ENCODE measurements around the gene MUC16. TPM values are rescaled to one million over a fixed set of nuclear protein-coding genes. Genes with fewer than 3 reads are reported as not detected.

The MUC16 gene
- total RNA-seq, 2 donors from 2014 or later, result 0.02 TPM; not detected in 1

GRCh38 chr19:9041023-9041422, 30.8 kb upstream of the MUC16 start:
- no peak for TF ChIP-seq CTCF (IDR thresholded peaks at IDR 0.05)

GRCh38 chr19:9040131-9040530, 29.9 kb upstream of the MUC16 start:
- no peak overlapping the region for H3K9ac ChIP-seq (ENCODE audit: low read depth in 2 of 2, low read length in 2 of 2)
- DNase-seq, result no peak
- no peaks in the 10 kb centered on the region for H3K9me3 ChIP-seq
- intact Hi-C loops (cut with DNase I), result no loop called here
- no peaks in the 10 kb centered on the region for H3K27me3 ChIP-seq
- H3K4me1 ChIP-seq, result no peaks in the 10 kb centered on the region
- no peak overlapping the region for H3K27ac ChIP-seq
- H3K4me3 ChIP-seq, result no peak overlapping the region
- no peak for TF ChIP-seq CTCF (IDR thresholded peaks at IDR 0.05)
- no peaks in the 10 kb centered on the region for H3K36me3 ChIP-seq

More at GRCh38 chr19:9041023-9041422, 30.8 kb upstream of the MUC16 start:
- Histone ChIP-seq H3K27me3 (no peaks in the 10 kb centered on the region), H3K4me1 (no peaks in the 10 kb centered on the region), H3K36me3 (no peaks in the 10 kb centered on the region), H3K9ac (ENCODE audit: low read depth in 2 of 2, low read length in 2 of 2) (no peak overlapping the region), H3K27ac (no peak overlapping the region), H3K4me3 (no peak overlapping the region), H3K9me3 (no peaks in the 10 kb centered on the region)
- no peak for DNase-seq
- intact Hi-C loops (cut with DNase I), result no loop called here

- intact Hi-C loops (cut with DNase I), result no loop called here
- Histone ChIP-seq H3K4me1 (no peaks in the 10 kb centered on the region), H3K9me3 (no peaks in the 10 kb centered on the region), H3K36me3 (no peaks in the 10 kb centered on the region), H3K27ac (no peak overlapping the region), H3K27me3 (no peaks in the 10 kb centered on the region), H3K9ac (ENCODE audit: low read depth in 2 of 2, low read length in 2 of 2) (no peak overlapping the region), H3K4me3 (no peak overlapping the region)
- no peak for TF ChIP-seq CTCF (IDR thresholded peaks at IDR 0.05)
- DNase-seq, result no peak
Observed at GRCh38 chr19:9039728-9040127, 29.5 kb upstream of the MUC16 start.

- H3K4me1 ChIP-seq, result no peaks in the 10 kb centered on the region
- H3K9me3 ChIP-seq, result no peaks in the 10 kb centered on the region
- TF ChIP-seq CTCF (IDR thresholded peaks at IDR 0.05), result no peak
- no peak for DNase-seq
- H3K36me3 ChIP-seq, result no peaks in the 10 kb centered on the region
- H3K27me3 ChIP-seq, result no peaks in the 10 kb centered on the region
- intact Hi-C loops (cut with DNase I), result no loop called here
- H3K27ac ChIP-seq, result no peak overlapping the region
- no peak overlapping the region for H3K4me3 ChIP-seq
- no peak overlapping the region for H3K9ac ChIP-seq (ENCODE audit: low read depth in 2 of 2, low read length in 2 of 2)
Observed at GRCh38 chr19:9037400-9038062, 27.3 kb upstream of the MUC16 start.

- no peak overlapping the region for H3K9ac ChIP-seq (ENCODE audit: low read depth in 2 of 2, low read length in 2 of 2)
- no peaks in the 10 kb centered on the region for H3K4me1 ChIP-seq
- H3K36me3 ChIP-seq, result no peaks in the 10 kb centered on the region
- intact Hi-C loops (cut with DNase I), result no loop called here
- H3K27me3 ChIP-seq, result no peaks in the 10 kb centered on the region
- no peak for DNase-seq
- H3K4me3 ChIP-seq, result no peak overlapping the region
- no peak overlapping the region for H3K27ac ChIP-seq
- TF ChIP-seq CTCF (IDR thresholded peaks at IDR 0.05), result no peak
- H3K9me3 ChIP-seq, result no peaks in the 10 kb centered on the region
Observed at GRCh38 chr19:9032136-9032631, 22.0 kb upstream of the MUC16 start.

Data from colonic mucosa (tissue), 4 donors.